Measurements from ENCODE around the gene LCN10.

The LCN10 gene

GRCh38 chr9:136746155-136746490 lies 3.4 kb upstream of the LCN10 start:
- no peak for ATAC-seq
- TF ChIP-seq ZFP3 (CRISPR knock-in tag; IDR thresholded peaks at IDR 0.05), result no peak
- no peak for TF ChIP-seq ZNF8 (CRISPR knock-in tag; IDR thresholded peaks at IDR 0.05)
- TF ChIP-seq ARNTL (CRISPR knock-in tag; IDR thresholded peaks at IDR 0.05; ENCODE audit: borderline replicate concordance, low read depth), result no peak
- no peak for TF ChIP-seq TOX (CRISPR knock-in tag; IDR thresholded peaks at IDR 0.05; ENCODE audit: borderline replicate concordance)
- no peak for TF ChIP-seq CSDC2 (CRISPR knock-in tag; IDR thresholded peaks at IDR 0.05)
- TF ChIP-seq CREB5 (CRISPR knock-in tag; IDR thresholded peaks at IDR 0.05; ENCODE audit: low read depth), result no peak
- TF ChIP-seq TCF4 (CRISPR knock-in tag; IDR thresholded peaks at IDR 0.05; ENCODE audit: borderline replicate concordance), result no peak
- TF ChIP-seq RARB (CRISPR knock-in tag; IDR thresholded peaks at IDR 0.05), result no peak
- no peak for TF ChIP-seq ISL1 (CRISPR knock-in tag; IDR thresholded peaks at IDR 0.05)

GRCh38 chr9:136745389-136746154 lies 2.8 kb upstream of the LCN10 start:
- no peak for TF ChIP-seq ESRRG (CRISPR knock-in tag; IDR thresholded peaks at IDR 0.05)
- no peak for TF ChIP-seq POU6F1 (CRISPR knock-in tag; IDR thresholded peaks at IDR 0.05; ENCODE audit: borderline replicate concordance, low read depth)
- TF ChIP-seq SNAI2 (CRISPR knock-in tag; IDR thresholded peaks at IDR 0.05), result no peak
- TF ChIP-seq ZNF8 (CRISPR knock-in tag; IDR thresholded peaks at IDR 0.05), result no peak
- TF ChIP-seq ZNF70 (CRISPR knock-in tag; IDR thresholded peaks at IDR 0.05), result no peak
- no peak for TF ChIP-seq GLIS3 (CRISPR knock-in tag; IDR thresholded peaks at IDR 0.05)
- no peak for TF ChIP-seq TCF4 (CRISPR knock-in tag; IDR thresholded peaks at IDR 0.05; ENCODE audit: borderline replicate concordance)
- TF ChIP-seq ISL1 (CRISPR knock-in tag; IDR thresholded peaks at IDR 0.05), result no peak
- no peak for TF ChIP-seq CSDC2 (CRISPR knock-in tag; IDR thresholded peaks at IDR 0.05)
- TF ChIP-seq RARB (CRISPR knock-in tag; IDR thresholded peaks at IDR 0.05), result no peak
- TF ChIP-seq TSHZ2 (CRISPR knock-in tag; IDR thresholded peaks at IDR 0.05), result no peak
- no peak for TF ChIP-seq ZFP3 (CRISPR knock-in tag; IDR thresholded peaks at IDR 0.05)
- TF ChIP-seq CREB5 (CRISPR knock-in tag; IDR thresholded peaks at IDR 0.05; ENCODE audit: low read depth), result no peak
- no peak for TF ChIP-seq ZFP30 (CRISPR knock-in tag; IDR thresholded peaks at IDR 0.05)
- TF ChIP-seq CSRNP3 (CRISPR knock-in tag; IDR thresholded peaks at IDR 0.05), result no peak
- no peak for ATAC-seq

GRCh38 chr9:136744773-136745172 lies 2.0 kb upstream of the LCN10 start:
- no peak for ATAC-seq
- no peak for TF ChIP-seq TSHZ2 (CRISPR knock-in tag; IDR thresholded peaks at IDR 0.05)
- TF ChIP-seq ISL1 (CRISPR knock-in tag; IDR thresholded peaks at IDR 0.05), result no peak
- TF ChIP-seq ZNF8 (CRISPR knock-in tag; IDR thresholded peaks at IDR 0.05), result no peak
- no peak for TF ChIP-seq ZNF565 (CRISPR knock-in tag; conservative IDR thresholded peaks at IDR 0.05; ENCODE audit: low read depth)
- no peak for TF ChIP-seq ESRRG (CRISPR knock-in tag; IDR thresholded peaks at IDR 0.05)
- TF ChIP-seq ARNTL (CRISPR knock-in tag; IDR thresholded peaks at IDR 0.05; ENCODE audit: borderline replicate concordance, low read depth), result no peak
- TF ChIP-seq POU6F1 (CRISPR knock-in tag; IDR thresholded peaks at IDR 0.05; ENCODE audit: borderline replicate concordance, low read depth), result no peak
- no peak for TF ChIP-seq RARB (CRISPR knock-in tag; IDR thresholded peaks at IDR 0.05)
- TF ChIP-seq ZC3H10 (CRISPR knock-in tag; IDR thresholded peaks at IDR 0.05), result no peak
- TF ChIP-seq CREB5 (CRISPR knock-in tag; IDR thresholded peaks at IDR 0.05; ENCODE audit: low read depth), result no peak
- no peak for TF ChIP-seq CSDC2 (CRISPR knock-in tag; IDR thresholded peaks at IDR 0.05)
- no peak for TF ChIP-seq SNAI2 (CRISPR knock-in tag; IDR thresholded peaks at IDR 0.05)
